HG02610 (cell line): Measurements from ENCODE around the gene SUPT3H.

ENCODE experiments used
- ATAC-seq: cut with Tn5 transposase; IDR thresholded peaks from one replicate; pipeline ENCODE4 v1.9.1; 2021; ENCODE audit warnings: mild to moderate bottlenecking, moderate library complexity; ENCODE audit not compliant: unreplicated experiment

Gene SUPT3H

DNA sequence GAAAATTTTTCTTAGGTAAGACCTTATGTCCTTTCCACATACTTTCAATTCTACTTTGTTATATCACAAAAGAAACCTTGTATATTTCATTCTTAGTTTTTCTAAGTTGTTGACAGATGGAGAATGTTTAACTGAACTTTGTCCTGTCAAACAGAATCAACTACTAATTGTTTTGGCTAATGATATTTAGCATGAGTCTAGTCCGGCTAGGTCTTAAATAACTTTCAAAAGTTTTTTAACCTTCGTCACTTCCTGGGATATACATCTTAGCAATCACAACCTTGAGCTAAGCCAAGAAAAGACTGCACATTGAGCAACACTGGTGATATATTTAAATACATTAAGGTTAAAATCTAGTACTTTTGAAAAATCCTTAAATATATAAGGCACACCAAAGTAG lies 112.5 kb downstream of the SUPT3H start:
- ATAC-seq, result no peak

DNA sequence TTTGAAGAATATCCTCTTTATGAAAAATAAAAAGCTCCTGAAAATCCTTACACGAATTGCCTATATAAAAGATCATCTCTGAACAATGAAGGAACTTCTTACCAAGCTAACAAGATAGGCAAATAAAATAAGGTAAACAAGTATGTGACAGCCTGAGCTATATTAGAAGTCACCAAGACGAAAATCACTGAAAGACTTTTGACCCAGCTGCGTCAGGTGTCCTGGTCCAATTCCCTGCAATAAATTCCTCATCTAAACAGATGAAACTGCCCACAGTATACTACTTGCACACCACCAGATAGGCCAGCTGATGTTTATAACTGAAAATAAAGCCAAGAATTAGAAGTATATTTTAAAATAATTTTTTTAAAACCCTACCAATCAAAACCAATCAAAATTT lies 117.0 kb downstream of the SUPT3H start:
- no peak for ATAC-seq

- ATAC-seq, result no peak
Measured at GRCh38 chr6:45256697-45257695, 120.7 kb downstream of the SUPT3H start.

DNA sequence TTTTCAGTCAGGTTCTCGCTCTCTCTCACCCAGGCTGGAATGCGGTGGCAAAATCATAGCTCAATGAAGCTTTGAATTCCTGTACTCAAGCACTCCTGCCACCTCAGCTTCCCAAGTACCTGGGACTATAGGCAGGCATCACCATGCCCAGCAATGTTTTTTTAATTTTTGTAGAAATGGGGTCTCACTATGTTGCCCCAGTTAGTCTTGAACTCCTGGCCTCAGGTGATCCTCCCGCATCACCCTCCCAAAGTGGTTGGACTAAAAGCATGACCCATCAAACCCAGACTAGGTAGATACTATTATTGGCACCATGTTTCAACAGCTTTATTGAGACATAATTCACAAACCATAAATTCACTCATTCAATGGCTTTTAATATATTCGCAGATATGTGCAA lies 122.3 kb downstream of the SUPT3H start:
- ATAC-seq, result no peak

DNA sequence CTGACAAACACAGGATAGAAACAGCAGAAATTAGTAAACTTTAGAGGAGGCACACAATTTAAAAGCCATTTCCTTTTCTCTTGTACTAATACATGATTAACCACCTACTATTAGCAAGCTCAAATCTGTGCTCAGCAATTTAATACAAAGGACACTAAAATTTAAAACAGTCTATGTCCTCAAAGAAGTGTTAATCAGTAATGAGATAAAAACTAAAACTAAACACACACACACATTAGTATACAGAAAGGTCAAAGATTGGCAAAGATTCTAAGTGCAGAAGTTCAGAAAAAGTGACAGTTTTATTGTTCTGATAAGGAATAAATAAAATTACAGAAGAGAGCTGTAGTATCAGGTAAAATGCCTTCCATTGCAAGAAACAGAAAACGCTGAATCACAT lies 123.5 kb downstream of the SUPT3H start:
- ATAC-seq, result no peak

GRCh38 chr6:45253453-45253852 lies 124.3 kb downstream of the SUPT3H start:
- no peak for ATAC-seq

GRCh38 chr6:45231660-45232059 lies 146.1 kb downstream of the SUPT3H start:
- no peak for ATAC-seq

DNA sequence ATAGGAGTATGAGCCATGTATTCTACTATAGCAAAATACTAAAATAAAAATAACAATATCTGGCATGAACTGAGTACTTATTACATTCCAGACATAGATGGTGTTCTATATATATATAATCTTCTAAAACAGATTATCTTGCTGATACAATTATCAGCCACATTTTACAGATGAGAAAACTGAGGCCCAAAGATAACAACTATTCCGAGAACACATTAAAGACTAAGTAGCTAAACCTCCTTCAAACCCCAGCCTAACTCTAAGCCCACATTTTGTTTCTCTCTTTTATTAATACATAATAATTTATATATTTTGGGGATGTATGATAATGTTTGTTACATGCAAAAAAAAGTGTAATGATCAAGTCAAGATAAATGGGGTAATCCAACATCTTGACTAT lies 148.3 kb downstream of the SUPT3H start:
- ATAC-seq, result no peak

DNA sequence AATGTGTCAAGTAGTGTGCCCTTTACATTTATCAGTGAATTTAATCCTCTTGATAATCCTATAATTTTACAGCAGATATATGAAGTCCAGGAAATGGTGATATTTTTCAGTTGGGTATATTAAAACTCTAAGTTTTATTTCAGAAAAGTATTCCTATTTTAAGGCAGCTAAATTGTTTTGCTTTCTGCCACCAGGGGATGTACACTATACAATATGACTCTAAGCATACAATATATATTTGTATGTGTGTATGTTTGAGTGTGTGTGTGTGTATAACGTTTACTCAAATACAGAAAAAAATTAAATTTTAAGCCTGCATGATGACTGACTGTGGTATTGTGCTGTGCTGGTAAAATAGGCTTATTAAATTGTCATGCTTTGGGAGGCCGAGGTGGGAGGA lies 151.7 kb downstream of the SUPT3H start:
- no peak for ATAC-seq

DNA sequence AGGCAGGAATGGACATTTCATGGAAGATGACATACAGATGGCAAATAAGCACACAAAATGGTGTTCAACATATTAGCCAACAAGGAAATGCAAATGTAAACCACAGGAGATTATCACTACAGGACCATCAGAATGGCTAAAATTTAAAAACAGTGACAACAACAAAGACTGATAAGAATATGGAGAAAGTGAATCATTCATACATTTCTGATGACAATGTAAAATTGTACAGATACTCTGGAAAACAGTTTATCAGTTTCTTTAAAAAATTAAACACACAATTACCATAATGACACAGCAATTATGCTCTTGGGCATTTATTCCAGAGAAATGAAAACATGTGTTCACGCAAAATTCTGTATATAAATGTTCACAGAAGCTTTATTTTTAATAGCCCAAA lies 155.4 kb downstream of the SUPT3H start:
- ATAC-seq, result no peak

- no peak for ATAC-seq
Measured at GRCh38 chr6:45215759-45216158, 162.0 kb downstream of the SUPT3H start.

DNA sequence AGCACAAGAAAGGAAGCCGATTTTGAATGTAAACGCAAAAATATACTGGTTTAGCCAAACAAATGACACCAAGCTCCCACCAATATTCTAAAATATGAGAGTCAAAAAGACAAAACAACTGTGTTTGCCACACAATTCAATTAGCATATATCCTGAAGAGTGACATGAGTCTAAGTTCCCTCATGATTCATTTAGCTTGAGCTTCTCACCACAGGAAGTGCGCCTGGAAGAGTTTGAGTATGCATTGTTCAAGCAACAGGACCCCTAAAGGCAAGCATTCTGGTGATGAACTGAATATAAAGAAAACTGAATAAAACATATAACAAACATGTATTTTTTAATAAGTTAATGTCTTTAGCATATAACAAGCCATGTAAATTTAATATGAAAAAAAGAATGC lies 164.8 kb downstream of the SUPT3H start:
- ATAC-seq, result no peak

- no peak for ATAC-seq
Measured at GRCh38 chr6:45209762-45210161, 168.0 kb downstream of the SUPT3H start.

DNA sequence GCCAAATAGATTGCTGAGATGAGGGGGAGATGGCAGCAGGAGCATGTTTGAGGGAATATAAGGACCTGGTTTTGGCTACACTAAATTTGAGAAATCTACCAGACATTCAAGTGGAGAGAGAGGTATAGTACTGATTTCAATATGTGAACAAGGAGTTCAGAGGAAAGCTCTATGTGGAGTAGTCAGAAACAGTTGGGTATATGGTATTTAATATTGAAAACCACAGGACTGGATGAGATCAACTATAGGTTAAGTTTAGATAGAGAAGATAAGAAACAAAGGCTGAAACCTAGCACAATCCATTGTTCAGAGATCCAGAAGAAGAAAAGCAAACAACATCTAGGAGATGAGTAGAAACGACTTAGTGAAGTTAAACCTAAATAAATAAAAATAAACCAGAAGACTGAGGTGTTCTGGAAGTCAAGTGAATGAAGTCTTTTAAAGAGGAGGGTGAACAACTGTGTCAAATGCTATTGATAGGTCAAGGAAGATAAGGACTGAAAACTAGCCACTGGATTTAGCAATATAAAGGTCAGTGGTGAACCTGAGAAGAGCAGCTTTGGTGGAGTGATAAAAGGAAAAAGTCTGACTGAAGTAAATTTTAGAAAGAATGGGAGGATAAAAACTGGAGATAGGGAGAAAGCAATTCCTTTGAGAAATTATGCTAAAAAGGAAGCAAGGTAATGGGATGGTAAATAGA lies 170.8 kb downstream of the SUPT3H start:
- no peak for ATAC-seq

DNA sequence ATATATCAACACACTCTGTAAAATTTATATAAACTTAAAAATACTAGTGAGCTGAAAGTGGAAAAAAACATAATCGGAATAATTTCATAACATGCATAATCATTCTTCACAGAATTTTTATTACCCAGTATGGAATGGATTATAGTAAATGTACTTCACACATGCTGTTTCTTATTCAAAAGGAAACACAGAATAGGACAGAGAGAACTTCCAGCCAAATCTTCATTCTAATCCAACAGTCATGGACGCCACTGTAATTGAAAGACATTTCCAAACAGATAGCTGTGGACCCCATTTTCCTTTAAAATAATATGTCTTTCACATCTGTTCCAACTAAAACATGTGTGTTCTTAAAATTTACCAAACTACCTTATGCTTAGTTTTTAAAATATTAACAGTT lies 176.2 kb downstream of the SUPT3H start:
- no peak for ATAC-seq

DNA sequence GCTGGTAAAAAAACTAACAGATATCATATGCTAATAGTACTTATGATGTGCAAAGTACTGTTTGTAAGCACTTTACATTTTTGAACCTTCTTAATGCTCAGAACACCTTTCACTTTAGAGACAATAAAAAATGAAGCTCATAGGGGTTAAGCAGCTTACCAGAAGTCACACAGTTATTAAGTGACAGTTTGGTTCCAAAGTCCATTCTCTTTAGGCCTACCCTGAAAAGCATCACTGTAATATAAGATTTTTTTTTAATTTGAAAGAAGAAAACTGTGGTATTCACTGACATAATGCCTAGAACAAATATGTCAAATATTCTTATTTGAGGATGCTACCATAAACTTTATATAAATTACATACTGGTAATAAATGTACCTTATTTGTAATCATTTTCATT lies 177.2 kb downstream of the SUPT3H start:
- no peak for ATAC-seq

DNA sequence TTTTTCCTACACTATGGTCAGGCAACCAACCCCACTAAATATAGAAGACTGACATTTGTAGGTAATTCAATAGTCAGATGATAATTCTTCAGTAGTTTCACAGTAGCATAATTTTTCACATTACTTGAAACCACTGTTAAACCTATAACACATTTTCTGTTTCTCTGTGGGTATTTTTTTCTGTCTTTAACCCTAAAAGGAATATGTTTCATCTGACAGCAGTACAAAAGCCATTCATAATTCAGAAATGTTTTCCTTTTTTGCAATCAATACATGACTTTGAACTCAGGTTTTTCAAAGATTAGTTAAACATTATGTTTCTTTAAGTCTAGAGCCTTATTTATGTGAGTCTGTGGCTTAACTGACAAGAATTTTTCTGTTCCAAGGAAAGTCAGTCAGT lies 178.2 kb downstream of the SUPT3H start:
- no peak for ATAC-seq

DNA sequence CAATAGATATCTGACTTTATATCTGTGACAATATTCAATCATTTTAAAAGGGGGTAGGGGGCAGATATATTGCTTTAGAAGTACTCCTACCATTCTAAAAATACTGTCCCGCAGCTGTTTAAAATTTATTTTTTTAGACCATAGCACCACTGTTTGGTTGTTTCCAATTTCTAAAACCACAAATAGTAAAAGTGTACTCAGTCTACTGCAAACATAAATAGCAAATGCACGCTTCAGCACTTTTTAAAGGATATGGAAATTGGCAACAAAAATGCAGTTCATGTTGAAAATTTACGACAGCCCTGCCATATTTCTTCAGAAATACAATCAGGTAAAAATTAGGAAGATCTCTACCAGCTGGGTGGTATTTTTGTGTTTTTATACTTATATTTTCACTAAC lies 181.6 kb downstream of the SUPT3H start:
- no peak for ATAC-seq

DNA sequence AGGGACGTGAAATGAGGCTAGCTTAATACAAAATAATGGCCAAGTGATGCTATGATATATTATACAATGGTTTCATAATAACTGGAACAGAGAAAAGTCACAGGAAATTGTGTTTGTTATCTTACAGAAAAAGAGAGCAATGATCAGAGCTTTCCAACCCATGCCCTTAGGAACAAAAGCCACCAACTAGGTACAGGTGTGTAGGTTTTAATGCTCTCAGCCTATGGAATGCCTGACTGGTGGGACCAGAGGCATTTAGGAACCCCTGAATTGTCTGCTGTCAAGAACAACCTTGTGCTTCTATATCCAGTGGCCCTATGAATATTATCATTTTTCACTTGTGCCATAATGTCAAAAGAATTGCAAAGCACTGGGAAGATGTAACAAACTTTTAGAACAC lies 182.6 kb downstream of the SUPT3H start:
- ATAC-seq, result no peak

GRCh38 chr6:45192556-45192955 lies 185.2 kb downstream of the SUPT3H start:
- no peak for ATAC-seq

DNA sequence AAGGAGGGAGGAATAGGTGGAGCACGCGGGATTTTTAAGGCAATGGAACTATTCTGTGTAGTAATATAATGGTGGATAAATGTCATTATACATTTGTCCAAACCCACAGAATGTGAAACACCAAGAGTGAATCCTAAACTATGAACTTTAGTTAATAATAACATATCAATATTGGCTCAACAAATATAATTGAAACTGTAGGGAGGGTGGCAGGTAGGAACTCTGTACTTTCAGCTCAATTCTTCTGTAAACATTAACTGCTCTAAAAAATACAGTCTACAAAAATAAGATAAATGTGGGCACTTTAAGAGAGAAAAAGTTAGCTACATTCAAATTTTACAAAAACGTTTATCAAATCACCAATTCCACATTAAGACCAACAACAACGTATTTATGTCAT lies 186.3 kb downstream of the SUPT3H start:
- ATAC-seq, result no peak

DNA sequence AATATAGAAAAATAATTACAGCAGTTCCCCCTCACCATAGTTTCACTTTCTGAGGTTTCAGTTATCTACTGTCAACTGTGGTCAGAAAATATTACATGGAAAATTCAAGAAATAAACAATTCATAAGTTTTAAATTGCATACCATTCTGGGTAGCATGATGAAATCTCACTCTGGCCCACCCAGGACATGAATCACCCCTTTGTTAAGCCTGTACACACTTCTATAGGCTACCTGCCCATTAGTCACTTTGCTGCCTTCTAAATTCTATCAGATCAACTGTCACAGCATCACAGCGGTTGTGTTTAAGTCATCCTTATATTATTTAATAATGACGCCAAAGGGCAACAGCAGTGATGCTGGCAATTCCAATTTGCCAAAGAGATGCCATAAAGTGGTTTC lies 189.9 kb downstream of the SUPT3H start:
- ATAC-seq, result no peak
